ENCODE data around the gene EMC6. TPM values are rescaled to one million over a fixed set of nuclear protein-coding genes. Genes with fewer than 3 reads are reported as not detected.

Gene EMC6
- polyA plus RNA-seq, 1 of the 3 experiments (the other 2 are of a cell fraction), result 56.6 TPM

DNA sequence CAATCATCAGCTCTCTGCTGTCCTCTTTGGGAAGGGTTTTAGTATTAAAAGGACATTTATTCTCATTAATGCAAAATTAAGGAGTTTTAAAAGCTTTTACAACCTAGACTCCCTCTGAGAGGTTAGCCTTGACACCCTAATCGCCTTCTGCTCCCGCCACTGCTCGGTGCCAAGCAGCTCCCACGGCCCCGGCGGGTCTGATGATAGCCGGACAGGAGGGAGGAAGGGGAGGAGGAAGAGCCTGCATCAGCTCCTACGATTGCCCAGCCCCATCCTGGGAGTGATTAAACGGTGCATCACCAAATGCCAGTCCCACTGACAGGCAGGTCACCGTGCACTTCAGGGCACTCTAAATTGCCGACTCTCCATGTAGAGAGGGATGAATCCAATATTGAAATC lies 40.8 kb upstream of the EMC6 start:
- DNase-seq, result no peak
- no peaks in the 10 kb centered on the region for H3K4me1 ChIP-seq (ENCODE audit: control insufficient read depth in 1 of 2, insufficient read depth in 2 of 2, low read depth in 1 of 2, low read length in 1 of 2)
- peaks cover 2 to 24% of the 10 kb centered on the region in 2 experiments for H3K36me3 ChIP-seq (replicated peaks in 1 of 2; ENCODE audit: control insufficient read depth in 1 of 2, insufficient read depth in 2 of 2, low read length in 1 of 2)
- H3K4me3 ChIP-seq (ENCODE audit: low read depth in 2 of 2, low read length in 1 of 2), result no peak overlapping the region
- no peaks in the 10 kb centered on the region for H3K27me3 ChIP-seq (ENCODE audit: insufficient read depth)
- no peak overlapping the region for H3K9ac ChIP-seq
- TF ChIP-seq NRF1 (IDR thresholded peaks at IDR 0.05; ENCODE audit: low read depth, low read length) (no peak), MXI1 (IDR thresholded peaks at IDR 0.05; ENCODE audit: low read depth, low read length) (no peak), SMC3 (IDR thresholded peaks at IDR 0.05; ENCODE audit: low read depth, low read length) (no peak), NFIC (IDR thresholded peaks at IDR 0.05; ENCODE audit: borderline replicate concordance) (no peak), TEAD4 (IDR thresholded peaks at IDR 0.05; ENCODE audit: borderline replicate concordance, insufficient read depth) (no peak), TAF1 (IDR thresholded peaks at IDR 0.05; ENCODE audit: borderline replicate concordance, low read depth, low read length) (no peak)
- TF ChIP-seq, protein P1, sequence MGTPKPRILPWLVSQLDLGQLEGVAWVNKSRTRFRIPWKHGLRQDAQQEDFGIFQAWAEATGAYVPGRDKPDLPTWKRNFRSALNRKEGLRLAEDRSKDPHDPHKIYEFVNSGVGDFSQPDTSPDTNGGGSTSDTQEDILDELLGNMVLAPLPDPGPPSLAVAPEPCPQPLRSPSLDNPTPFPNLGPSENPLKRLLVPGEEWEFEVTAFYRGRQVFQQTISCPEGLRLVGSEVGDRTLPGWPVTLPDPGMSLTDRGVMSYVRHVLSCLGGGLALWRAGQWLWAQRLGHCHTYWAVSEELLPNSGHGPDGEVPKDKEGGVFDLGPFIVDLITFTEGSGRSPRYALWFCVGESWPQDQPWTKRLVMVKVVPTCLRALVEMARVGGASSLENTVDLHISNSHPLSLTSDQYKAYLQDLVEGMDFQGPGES (IDR thresholded peaks at IDR 0.05; ENCODE audit: low read depth, low read length), result no peak
- TF ChIP-seq, protein P2, sequence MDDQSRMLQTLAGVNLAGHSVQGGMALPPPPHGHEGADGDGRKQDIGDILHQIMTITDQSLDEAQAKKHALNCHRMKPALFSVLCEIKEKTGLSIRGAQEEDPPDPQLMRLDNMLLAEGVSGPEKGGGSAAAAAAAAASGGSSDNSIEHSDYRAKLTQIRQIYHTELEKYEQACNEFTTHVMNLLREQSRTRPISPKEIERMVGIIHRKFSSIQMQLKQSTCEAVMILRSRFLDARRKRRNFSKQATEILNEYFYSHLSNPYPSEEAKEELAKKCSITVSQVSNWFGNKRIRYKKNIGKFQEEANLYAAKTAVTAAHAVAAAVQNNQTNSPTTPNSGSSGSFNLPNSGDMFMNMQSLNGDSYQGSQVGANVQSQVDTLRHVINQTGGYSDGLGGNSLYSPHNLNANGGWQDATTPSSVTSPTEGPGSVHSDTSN (IDR thresholded peaks at IDR 0.05), result 0 out of 2 replicates have a peak, but pooled peaks have one; percentile 21
- peaks cover 12% of the 10 kb centered on the region for H3K79me2 ChIP-seq (ENCODE audit: insufficient read depth)
- no peak overlapping the region; a peak in 1 of 4 replicates for H3K27ac ChIP-seq (ENCODE audit: low read depth in 2 of 2, low read length in 1 of 2)
- H3K9me2 ChIP-seq, result no peaks in the 10 kb centered on the region
- no peak overlapping the region for H3K4me2 ChIP-seq
- CTCF ChIA-PET, result interaction anchor here (1.2 to 1.4 kb wide), 2 partner anchors 8 to 21 kb away, joined by 3 read pairs; partner anchors contain the start of genes CTNS and SHPK
- H3F3A ChIP-seq (replicated peaks; ENCODE audit: insufficient read depth), result no peaks in the 10 kb centered on the region
- H2AFZ ChIP-seq (ENCODE audit: low read depth), result no peak overlapping the region
- 91% methylated on average over 6 of the region's 11 CpGs for WGBS (ENCODE audit: low lambda C conversion rate)
- no peaks in the 10 kb centered on the region for H4K20me1 ChIP-seq (ENCODE audit: insufficient read depth)
- no peaks in the 10 kb centered on the region for H3K9me3 ChIP-seq
- POLR2A ChIA-PET, result interaction anchor here (1.2 kb wide), 1 partner anchor 8 kb away, joined by 5 read pairs; the partner anchor contains the start of genes CTNS and SHPK

DNA sequence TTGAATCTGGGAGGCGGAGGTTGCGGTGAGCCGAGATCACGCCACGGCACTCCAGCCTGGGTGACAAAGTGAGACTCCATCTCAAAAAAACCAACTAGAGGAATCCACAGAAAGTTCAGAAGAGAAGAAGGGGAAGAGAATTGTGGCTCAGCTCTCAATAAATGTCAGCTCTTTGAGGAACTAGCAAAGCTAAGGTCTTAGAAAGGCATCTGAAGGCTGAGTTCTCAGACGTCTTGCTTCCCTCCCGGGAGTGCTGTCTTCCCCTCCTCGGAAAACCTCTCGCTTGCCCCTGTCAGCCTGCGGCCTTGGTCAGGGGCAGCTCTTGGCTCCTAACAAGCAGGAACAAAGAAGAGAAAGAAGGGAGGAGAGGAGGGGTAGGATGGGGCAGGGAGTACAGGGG lies 37.8 kb upstream of the EMC6 start:
- POLR2A ChIA-PET, result no interaction called here
- TF ChIP-seq FOSL2 (IDR thresholded peaks at IDR 0.05; ENCODE audit: borderline replicate concordance, low read depth) (no peak), FOXJ3 (CRISPR knock-in tag; IDR thresholded peaks at IDR 0.05) (no peak), POLR2AphosphoS5 (IDR thresholded peaks at IDR 0.05; ENCODE audit: low read depth, low read length) (no peak)

More for the DNA sequence above, 37.8 kb upstream of the EMC6 start:
- peaks cover 0 to 2% of the 10 kb centered on the region in 2 experiments; a peak in 1 of 4 replicates for H3K4me1 ChIP-seq (ENCODE audit: control insufficient read depth in 1 of 2, insufficient read depth in 2 of 2, low read depth in 1 of 2, low read length in 1 of 2)
- CTCF ChIA-PET, result interaction anchor here (1.5 kb wide), 1 partner anchor 28 kb away, joined by 4 read pairs; no protein-coding TSS in a partner anchor
- H3F3A ChIP-seq (replicated peaks; ENCODE audit: insufficient read depth), result no peaks in the 10 kb centered on the region
- H3K4me2 ChIP-seq, result no peak overlapping the region
- no peaks in the 10 kb centered on the region for H3K27me3 ChIP-seq (ENCODE audit: insufficient read depth)
- no peaks in the 10 kb centered on the region for H3K9me2 ChIP-seq
- H3K4me3 ChIP-seq (ENCODE audit: low read depth in 2 of 2, low read length in 1 of 2), result no peak overlapping the region
- no peaks in the 10 kb centered on the region for H4K20me1 ChIP-seq (ENCODE audit: insufficient read depth)
- H3K9me3 ChIP-seq, result no peaks in the 10 kb centered on the region
- no peak overlapping the region for H2AFZ ChIP-seq (ENCODE audit: low read depth)
- H3K36me3 ChIP-seq (replicated peaks in 1 of 2; ENCODE audit: control insufficient read depth in 1 of 2, insufficient read depth in 2 of 2, low read length in 1 of 2), result peaks cover 0 to 8% of the 10 kb centered on the region in 2 experiments
- WGBS (ENCODE audit: low lambda C conversion rate), result 95% methylated on average over 10 of the region's 10 CpGs
- no peak for DNase-seq
- H3K79me2 ChIP-seq (ENCODE audit: insufficient read depth), result peaks cover 39% of the 10 kb centered on the region
- H3K9ac ChIP-seq, result no peak overlapping the region
- no peak overlapping the region for H3K27ac ChIP-seq (ENCODE audit: low read depth in 2 of 2, low read length in 1 of 2)

Data from SK-N-SH (cell line).